SHP77 (cell line): ENCODE measurements around the gene ARAF.
"Not testable (repeated sequence)": the region's sequence is repeated elsewhere in the genome, so short reads cannot be mapped to it uniquely, and the experiment has no call there.

Experiments used
- DNase-seq, 2 experiments: peaks; one replicate each; lab custom pipeline; 2025; lab: John Stamatoyannopoulos, UW

Gene ARAF

DNA sequence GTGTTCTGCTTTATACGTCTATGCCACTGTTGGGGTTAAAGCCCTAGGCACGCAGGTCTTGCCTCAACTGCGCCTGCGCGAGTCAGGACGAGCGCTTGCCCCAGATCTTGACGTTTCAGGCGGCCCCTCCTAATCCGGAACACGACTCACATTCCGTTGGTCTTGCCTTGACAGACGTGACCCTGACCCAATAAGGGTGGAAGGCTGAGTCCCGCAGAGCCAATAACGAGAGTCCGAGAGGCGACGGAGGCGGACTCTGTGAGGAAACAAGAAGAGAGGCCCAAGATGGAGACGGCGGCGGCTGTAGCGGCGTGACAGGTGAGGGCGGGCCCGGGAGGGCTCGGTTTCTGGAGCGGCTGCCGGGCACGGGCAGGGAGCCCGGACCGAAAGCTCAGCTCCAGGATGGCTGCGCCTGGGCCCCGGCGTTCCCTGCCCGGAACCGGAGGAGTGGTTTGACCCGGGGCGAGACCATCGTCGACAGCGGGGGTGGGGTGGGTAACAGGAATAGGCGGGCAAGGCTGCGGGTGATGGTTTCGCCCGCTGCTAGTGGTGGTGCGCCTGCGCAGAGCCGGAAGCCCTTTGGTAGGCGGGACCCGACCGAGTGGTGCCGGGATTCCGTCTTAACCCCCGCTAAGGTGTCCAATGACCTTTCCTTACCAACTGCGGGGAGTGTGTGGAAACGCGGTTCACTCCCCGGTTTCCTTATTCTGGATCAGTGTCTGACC, at the start of gene ARAF:
Gene ARAF, plus strand, starts transcription at position 272 of the 725 bp plus-strand sequence. CDS start 1,763 bp downstream, outside the sequence.
- DNase-seq: peak; percentile 94 to 95

- not testable (repeated sequence) for DNase-seq
These were observed 48.6 kb upstream of the ARAF start for GRCh38 chrX:47512383-47512782.

- DNase-seq: not testable (repeated sequence)
These were observed 47.7 kb upstream of the ARAF start for GRCh38 chrX:47513034-47513965.

DNA sequence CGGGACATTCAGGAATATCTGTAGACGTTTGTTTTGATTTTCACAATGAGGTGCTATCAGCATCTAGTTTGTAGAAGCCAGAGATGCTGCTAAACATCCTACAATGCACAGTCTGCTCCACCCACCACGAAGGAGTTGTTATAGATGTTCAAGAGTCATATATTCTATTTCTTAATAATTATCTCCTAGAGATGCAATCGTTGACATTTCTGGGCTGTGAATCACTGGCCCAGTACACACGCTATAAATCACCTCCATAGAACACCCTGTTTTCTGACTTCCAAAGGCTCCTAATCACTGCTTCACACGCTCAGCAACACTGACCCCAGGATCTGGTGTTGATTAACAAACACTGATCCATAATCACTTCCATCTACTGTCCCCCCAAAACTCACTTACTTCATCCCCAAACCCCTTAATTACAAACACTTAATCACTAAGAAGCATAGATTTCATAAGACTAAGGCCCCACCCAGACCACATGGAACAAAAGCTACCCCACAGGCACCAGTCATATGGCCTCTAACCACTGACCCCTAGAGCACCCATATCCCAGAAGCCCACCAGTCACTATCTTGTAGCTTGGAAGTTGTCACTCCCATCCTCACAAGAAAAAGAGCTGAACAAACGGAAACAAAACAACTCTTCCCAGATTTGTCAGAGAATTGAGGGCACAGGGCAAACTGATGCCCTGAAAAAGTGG, 46.3 kb upstream of the ARAF start:
- no peak for DNase-seq

- DNase-seq: no peak
These were observed 44.9 kb upstream of the ARAF start for GRCh38 chrX:47515941-47516665.

- DNase-seq: no peak
These were observed 42.9 kb upstream of the ARAF start for GRCh38 chrX:47518144-47518543.

DNA sequence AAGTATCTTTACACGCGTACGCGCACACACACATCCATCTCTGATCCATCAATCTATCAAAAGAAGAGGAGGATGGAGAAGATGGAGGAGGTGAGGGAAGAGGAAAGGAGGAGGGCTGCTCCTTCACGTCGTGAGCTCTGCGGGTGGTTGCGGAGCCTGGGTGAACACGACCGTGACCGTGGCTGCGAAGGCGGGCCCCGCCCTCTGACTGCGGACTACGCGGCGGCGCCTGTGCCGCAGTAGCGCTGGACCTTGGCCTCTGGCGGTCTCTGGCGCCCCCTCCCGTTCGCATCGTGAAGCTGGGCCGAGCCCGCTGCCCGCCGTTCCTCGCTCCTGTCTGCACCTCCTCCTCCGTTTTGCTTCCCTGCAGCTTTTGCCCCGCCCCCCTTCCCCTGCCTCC, 37.7 kb upstream of the ARAF start:
- DNase-seq: peak; percentile 41 to 55

DNA sequence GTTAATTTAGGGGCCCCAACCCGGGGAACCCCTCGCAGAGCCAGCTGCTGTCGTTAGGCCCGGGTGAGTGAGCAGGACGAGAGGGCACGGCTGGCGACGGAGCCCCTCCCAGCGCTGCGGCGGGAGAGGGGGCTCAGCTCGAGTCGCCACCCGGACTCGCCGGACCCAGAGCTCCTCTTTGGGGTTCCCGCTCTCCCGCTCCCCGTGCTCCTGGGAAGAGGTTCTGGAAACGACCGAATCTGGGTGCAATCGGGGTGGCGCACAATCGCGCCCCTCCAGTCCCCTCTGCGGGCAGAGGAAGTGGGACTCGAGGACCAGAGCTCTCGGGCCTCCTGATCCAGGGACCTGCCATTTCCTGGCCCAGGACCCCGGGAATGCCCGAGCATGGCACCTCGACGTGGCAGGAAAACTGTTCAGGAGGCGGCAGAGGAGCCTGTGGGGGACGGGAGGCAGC, 37.3 kb upstream of the ARAF start:
- DNase-seq: no peak

- no peak for DNase-seq
These were observed 31.5 kb upstream of the ARAF start for GRCh38 chrX:47529548-47529947.

- DNase-seq: no peak
These were observed 31.0 kb upstream of the ARAF start for GRCh38 chrX:47530049-47530448.

DNA sequence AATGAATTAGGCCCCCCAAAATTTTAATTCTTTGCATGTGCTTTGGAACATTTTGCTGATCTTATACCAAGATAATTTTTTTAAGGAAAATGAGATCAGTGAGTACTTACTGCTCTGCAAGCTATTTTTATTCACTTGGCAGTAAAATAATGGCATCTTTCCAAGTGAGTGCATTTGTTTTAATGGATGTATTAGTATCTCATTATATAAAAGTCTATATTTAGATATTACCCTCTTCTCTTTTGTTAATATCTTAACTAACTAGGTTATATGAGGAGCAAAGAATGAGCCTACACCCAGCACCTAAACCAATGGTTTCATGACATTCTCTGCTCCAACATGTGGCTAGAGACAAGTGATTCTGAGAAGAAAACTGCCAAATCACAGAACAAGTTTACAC, 21.1 kb upstream of the ARAF start:
- DNase-seq: no peak

- DNase-seq: peak; percentile 75 to 82
These were observed 20.1 kb upstream of the ARAF start for GRCh38 chrX:47540754-47541538.

- DNase-seq: no peak
These were observed 17.5 kb upstream of the ARAF start for GRCh38 chrX:47543496-47543895.

GRCh38 chrX:47556045-47556623, 4.9 kb upstream of the ARAF start:
- peak; percentile 73 to 87 for DNase-seq

GRCh38 chrX:47558436-47558835, 2.6 kb upstream of the ARAF start:
- DNase-seq: no peak

DNA sequence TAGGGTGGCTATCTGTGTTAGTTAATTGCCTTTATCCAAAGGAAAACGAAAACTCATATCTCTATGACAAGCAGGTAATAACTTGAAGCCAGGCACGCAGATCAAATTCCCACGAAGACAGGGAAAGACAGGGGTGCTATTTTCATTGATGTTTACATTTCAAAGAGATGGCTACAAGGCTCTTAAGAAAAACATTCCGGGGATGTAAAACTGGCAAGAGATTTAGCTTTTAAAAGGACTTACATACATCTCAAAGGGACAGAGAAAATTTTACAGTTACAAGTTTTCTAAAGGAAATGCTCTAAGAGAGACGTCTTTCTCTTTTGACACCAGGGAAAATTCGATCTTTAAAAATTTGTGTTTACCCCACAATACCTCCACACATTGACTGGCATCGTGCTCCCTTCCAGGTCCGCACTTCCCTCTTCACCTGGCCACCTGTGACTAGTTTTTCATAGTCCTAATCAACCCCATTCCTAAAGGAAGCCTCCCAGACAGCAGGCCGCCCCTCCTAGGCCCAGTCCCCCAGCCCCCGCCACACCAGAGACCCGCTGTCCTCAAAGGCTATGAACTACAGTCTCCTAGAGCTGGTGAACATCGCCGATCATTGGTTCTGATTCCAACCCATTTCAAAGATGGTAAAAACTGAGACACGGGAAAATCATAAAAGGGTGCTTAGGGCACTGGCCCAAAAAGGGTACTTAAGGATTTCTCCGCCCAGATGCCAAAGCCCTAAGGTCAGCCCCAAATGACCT, 649 bp upstream of the ARAF start:
- DNase-seq: no peak

GRCh38 chrX:47561659-47562151, 700 bp downstream of the ARAF start:
- DNase-seq: no peak

GRCh38 chrX:47562615-47563243, 1.7 kb downstream of the ARAF start:
- DNase-seq: peak in 1 of 2 experiments; percentile 0

GRCh38 chrX:47563801-47564315, 2.9 kb downstream of the ARAF start:
- DNase-seq: no peak
